ENCODE measurements around the gene GNA12.
"Not testable (repeated sequence)": the region's sequence is repeated elsewhere in the genome, so short reads cannot be mapped to it uniquely, and the experiment has no call there.

Gene GNA12

DNA sequence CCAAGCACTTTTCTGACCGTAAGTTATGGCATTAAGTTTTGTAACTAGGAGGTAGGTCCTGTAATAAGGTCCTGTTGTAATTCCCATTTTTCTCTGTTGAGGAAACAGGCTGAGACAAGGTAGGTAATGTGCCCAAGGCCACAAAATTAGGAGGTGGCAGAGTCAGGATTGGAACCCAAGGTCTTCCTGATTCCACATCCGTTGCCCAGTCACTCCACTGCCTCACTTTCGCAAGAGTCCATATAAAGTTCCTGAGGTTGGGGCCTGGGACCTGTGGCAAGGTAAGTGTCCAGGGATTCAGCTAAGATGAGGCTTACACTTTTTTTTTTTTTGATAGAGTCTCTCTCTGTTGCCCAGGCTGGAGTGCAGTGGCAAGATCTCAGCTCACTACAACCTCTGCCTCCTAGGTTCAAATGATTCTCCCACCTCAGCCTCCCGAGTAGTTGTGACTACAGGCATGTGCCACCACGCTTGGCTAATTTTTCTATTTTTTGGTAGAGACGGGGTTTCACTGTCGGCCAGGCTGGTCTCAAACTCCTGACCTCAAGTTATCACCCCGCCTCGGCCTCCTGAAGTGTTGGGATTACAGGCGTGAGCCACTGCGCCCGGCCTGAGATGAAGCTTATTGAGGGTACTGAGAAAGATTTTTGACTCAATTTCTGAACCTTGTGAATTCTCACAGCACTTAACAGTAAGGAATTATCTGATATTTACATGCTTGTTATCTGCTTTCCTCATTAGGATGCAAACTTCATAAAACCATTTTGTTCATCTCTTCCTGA lies 20.3 kb upstream of the GNA12 start:
- no peak for DNase-seq

DNA sequence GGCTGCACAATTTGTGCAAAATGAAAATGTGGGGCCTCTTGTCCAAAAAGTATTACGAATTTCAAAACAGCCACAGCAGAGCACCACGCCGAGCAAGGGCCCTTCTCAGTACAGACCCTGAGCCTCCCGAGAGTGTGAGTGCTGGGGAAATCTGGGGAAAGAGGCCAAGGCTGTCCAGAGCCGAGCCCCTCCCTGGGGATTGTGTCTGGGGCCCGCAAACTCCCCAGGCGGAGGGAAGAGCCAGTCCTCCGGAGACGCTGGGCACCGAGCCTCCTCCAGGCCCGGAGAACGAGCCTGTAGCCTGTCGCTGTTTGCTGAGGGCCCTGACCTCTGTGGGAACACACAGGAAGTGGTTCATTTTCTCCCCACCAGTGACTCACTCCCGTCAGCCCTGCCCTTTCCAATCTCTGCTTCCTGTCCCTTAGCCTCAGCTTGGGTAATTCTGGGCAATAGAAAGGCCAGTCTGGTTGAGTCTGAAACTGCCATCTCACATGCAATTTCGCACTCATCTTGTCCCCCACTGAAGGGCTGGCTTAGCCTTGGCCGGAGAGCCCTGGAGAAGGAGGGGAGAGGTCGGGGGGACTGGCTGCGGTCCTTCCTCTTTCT lies 19.5 kb upstream of the GNA12 start:
- DNase-seq, result peak; percentile 68

DNA sequence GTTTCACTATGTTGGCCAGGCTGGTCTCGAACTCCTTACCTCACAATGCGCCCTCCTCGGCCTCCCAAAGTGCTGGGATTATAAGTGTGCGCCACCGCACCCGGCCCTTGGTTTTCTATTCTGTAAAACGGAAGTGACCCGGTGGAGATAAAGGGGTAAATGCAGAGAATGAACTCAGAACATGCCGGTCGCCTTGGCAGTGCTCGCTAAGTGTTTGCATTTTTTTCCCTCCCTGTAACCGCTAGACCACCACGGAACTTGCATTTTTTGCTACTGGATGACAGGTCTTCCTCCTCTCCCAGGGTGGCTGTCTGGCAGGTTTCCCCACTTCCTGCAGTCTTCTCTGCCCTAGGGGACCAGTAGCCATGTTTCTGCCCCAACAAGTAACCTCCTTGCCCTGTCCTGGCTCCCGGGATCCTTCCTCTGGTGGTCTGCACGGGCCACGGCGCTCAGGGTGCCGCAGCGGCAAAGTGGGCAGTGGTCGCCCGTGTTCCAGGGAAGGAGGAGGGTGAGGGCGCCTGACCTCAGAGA lies 18.8 kb upstream of the GNA12 start:
- DNase-seq, result peak; percentile 25

DNA sequence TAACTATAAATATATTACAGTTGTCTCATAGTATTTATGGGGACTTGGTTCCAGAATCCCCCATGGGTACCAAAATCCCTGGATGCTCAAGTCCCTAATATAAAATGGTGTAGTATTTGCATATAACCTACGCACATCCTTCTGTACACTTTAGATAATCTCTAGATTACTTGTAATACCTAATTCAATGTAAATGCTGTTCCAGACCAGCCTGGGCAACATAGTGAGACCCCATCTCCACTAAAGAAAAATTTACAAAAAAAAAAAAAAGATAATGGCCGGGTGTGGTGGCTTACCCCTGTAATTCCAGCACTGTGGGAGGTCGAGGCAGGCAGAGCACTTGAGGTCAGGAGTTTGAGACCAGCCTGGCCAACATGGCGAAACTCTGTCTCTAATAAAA lies 17.4 kb upstream of the GNA12 start:
- DNase-seq, result no peak

DNA sequence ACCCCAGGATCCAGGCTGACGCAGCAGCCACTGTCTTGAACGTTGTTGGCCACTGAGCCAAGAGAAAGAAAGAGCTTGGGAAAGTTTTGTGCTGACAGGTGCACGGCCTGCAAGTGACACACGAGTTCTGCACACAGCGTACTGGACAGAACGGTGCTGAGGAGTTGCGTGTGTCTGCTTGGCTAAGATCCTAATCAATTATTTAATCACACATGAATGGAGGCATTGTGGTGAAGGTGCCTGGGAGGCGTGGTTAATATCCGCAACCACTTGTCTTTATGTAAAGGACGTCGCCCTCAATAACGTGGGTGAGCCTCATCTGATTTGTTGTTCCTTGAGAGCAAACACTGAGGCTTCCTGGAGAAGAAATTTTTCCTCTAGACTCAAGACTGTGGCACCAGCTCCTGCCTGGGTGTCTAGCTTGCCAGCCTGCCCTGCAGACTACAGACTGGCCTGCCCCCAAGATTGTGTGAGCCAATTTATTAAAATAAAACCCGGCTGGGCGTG lies 16.6 kb upstream of the GNA12 start:
- DNase-seq, result no peak

DNA sequence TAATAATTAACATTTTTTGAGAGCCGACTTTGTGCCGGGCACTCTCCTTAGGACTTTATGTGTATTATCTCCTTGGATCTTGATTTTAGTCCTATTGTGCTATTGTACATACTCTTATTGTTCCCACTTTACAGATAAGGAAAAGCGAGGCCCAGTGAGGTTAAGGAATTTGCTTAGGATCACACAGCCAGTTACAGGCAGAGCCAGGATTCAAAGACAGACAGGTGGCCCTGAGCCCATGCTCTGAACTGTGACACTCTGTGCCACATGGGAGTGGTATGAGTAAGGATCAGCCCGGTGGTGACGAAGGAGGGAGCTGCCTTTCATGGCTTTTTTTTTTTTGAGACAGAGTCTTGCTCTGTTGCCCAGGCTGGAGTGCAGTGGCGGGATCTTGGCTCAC lies 15.8 kb upstream of the GNA12 start:
- no peak for DNase-seq

DNA sequence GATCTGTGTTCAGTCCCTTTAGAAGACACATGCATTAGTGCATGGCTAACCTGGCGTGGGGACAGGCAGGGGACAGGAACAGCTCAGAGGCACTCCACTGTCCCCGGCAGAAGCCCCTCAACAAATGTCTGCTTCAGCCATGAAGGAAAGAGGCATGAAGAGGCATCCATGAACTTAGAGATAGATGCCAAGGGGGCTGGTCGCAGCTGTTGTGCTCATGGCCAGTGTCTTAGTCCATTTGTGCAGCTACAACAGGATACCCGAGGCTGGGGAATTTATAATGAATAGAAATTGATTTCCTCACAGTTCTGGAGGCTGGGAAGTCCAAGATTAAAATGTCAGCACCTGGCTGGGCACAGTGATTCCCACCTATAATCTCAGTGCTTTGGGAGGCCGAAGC lies 14.5 kb upstream of the GNA12 start:
- no peak for DNase-seq

DNA sequence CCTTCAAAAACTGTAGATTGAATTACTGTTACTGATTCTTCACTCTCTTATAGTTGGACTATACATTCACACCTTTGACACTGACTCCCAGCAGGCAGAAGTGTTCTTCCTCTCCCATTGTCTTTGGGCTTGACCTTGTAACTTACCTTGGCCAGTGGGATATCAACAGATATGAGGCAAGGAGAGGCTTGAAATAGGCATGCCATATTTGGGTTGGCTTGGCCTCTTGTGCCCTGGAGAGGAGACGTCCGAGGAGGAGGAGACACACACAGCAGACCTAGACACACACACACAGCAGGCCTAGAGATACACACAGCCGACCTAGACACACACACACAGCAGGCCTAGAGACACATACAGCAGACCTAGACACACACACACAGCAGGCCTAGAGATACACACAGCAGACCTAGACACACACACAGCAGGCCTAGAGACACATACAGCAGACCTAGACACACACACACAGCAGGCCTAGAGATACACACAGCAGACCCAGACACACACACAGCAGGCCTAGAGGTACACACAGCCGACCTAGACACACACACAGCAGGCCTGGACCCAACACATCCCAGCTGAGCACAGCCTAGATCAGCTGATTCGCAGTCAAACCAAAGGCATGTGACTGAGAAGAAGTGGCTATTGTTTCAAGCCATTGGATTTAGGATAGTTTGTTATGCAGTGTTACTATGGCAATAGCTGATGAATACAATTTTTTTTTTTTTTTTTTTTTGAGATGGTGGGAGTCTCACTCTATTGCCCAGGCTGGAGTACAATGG lies 12.5 kb upstream of the GNA12 start:
- DNase-seq, result no peak

DNA sequence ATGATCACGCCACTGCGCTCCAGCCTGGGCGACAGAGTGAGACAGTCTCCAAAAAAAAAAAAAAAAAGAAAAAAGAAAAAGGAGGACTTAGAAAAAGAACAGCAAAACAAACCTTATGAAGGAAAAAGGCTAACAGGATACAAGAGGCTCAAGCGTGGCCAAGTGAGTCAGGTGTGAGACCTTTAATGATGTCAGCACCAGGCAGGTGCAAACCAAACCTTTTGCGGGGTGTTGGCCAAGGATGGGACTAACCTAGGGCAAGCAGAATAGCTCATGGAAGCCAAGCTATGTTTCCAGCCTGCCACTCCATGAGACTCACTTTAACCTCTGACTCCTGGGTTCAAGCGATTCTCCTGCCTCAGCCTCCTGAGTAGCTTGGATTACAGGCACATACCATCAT lies 11.3 kb upstream of the GNA12 start:
- no peak for DNase-seq

DNA sequence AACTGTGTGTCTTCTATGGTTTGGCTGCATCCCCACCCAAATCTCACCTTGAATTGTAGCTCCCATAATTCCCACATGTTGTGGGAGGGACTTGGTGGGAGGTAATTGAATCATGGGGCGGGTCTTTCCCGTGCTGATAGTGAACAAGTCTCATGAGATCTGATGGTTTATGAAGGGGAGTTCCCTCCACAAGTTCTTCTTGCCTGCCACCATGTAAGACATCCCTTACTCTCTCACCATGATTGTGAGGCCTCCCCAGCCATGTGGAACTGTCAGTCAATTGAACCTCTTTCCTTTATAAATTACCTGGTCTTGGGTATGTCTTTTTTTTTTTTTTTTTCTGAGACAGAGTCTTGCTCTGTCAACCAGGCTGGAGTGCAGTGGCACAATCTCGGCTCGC lies 9.4 kb upstream of the GNA12 start:
- DNase-seq, result not testable (repeated sequence)

DNA sequence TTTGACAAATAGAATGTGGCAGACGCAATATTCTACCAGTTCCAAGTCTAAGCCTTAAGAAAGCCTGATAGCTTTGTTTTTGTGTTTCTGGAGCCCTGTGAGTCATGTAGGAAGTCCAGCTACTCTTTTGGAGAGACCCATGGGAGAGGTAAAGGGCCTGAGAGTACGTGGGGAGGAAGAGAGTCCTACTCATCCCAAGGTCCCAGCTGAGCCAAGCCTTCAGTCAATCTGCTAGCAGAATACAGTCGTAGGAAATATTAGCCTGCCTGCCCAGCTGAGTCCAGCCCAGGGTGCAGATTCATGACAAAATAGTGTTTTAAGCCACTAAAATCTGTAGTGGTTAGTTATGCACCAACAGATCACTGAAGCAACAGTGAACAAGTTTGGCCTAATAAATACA lies 9.0 kb upstream of the GNA12 start:
- no peak for DNase-seq

DNA sequence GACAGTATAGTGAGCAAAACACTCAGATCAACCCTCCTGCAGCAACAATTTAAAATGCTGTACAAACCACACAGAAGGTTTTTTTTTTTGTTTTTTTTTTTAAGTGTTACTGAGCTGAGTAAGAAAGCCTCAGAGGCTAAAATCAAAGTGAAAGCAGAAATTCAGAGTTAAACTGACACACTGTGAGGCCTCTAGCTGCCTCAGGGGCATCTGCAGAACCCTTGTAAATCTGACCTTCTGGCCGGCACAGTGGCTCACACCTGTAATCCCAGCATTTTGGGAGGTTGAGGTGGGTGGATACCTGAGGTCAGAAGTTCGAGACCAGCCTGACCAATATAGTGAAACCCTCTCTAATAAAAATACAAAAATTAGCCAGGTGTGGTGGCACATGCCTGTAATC lies 7.4 kb upstream of the GNA12 start:
- DNase-seq, result no peak

DNA sequence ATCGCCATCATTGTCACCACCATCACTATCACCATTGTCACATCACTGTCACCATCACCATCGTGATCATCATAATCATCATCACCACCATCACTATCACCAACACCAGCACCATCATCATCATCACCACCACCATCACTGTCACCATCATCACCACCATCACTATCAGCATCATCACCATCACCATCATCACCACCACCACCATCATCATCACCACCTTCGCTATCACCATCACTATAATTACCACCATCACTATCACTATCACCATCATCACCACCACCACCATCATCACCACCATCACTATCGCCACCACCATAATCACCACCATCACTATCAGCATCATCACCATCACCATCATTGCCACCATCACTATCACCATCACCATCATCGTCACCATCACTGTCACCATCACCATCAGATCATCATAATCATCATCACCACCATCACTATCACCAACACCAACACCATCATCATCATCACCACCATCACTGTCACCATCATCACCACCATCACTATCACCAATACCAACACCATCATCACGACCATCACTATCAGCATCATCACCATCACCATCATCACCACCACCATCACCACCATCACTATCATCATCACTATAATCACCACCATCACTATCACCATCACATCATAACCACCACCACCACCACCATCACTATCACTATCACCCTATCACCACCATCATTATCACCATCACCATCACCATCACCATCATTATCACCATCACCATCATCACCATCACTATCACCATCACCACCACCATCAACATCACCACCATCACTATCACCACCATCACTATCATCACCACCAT lies 6.0 kb upstream of the GNA12 start:
- no peak for DNase-seq

DNA sequence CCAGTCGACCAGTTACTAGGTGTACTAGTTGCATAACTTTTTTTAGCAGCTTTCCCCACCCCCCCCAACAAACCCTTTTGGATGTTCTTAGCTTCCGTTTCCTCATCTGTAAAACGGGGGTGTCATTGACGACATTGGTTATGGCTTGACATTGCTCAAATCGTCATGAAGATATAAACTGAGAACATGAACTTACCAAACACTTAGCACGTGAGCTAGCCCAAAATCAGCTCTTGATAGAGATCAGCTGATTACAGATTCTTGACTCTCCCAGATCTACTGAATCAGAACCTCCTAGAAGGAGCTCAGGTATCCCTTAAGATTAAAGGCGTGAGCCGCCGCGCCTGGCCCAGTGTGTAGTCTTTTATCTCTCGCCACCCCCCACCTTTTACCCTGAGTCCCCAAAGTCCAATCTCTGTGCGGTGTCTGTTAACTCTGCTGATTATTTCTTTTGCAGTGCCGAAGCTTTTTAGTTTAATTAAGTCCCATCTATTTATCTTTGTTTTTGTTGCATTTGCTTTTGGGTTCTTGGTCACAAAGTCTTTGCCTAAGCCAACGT lies 1.0 kb upstream of the GNA12 start:
- DNase-seq, result no peak

DNA sequence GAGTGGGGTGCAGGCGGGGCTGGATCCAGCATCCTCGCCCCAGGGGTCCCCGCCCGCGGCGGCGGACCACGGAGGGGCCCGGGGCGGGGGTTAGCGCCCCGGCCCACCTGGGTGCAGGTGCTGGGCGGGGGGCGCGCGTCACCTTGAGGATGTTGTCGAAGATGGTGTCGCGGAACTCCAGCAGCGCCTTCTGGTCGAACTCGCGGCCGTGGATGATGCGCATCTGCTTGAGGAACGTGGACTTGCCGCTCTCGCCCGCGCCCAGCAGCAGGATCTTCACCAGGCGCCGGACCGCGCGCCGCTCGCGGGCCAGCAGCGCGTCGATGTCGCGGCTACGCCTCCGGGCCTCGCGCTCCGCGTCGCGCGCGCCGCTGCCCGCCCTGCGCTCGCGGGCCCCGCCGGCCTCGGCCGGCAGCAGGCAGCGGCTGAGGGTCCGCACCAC lies 376 bp downstream of the GNA12 start:
- DNase-seq, result peak; percentile 28

DNA sequence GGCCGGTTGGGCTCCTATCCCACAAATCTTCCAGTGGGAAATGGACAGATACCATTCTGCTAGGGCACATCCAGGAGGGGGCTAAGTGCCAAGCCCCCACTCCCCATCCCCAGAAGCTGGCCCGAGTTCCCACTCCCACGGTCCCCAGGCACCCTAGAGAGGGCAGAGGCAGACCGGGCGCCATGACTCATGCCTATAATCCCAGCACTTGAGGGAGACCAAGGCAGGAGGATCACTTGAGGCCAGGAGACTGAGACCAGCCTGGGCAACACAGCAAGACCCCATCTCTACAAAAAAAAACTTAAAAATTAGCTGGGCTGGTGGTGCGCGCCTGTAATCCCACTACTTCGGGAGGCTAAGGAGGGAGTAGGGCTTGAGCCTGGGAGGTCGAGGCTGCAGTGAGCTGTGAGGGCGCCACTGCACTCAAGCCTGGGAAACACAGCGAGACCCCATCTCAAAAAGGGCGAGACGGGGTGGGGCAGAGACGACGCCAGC lies 870 bp downstream of the GNA12 start:
- DNase-seq, result no peak

DNA sequence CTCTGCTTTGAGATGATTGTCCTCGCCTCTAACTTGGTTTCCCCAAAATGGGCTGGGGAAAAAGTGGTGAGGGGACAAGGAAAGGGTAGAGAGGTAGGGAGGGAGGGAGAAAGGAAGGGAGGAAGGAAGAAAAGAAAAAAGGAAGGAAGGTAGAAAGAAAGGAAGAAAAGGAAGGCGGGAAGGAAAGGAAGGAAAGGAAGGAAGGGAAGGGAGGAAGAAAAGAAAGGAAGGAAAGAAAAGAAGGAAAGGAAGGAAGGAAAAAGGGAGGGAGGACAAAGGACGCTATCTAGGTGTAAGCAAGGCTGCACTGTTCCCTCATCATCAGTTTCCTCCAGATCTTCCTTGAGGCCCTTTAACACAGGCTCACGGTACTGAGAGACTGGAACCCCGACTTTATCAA lies 2.2 kb downstream of the GNA12 start:
- DNase-seq, result no peak

DNA sequence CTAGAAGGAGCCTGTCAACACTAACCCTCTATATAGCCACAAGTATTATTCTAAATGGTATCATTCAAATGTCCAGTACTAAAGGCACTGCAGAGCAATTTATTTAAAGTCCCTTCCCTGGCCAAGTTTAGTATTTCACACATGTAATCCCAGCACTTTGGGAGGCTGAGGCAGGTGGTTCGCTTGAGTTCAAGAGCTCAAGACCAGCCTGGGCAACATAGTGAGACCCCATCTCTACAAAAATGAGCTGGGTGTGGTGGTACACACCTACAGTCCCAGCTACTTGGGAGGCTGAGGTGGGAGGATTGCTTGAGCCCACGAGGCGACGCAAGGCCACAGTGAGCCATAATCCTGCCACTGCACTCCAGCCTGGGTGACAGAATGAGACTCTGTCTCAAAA lies 3.6 kb downstream of the GNA12 start:
- DNase-seq, result no peak

DNA sequence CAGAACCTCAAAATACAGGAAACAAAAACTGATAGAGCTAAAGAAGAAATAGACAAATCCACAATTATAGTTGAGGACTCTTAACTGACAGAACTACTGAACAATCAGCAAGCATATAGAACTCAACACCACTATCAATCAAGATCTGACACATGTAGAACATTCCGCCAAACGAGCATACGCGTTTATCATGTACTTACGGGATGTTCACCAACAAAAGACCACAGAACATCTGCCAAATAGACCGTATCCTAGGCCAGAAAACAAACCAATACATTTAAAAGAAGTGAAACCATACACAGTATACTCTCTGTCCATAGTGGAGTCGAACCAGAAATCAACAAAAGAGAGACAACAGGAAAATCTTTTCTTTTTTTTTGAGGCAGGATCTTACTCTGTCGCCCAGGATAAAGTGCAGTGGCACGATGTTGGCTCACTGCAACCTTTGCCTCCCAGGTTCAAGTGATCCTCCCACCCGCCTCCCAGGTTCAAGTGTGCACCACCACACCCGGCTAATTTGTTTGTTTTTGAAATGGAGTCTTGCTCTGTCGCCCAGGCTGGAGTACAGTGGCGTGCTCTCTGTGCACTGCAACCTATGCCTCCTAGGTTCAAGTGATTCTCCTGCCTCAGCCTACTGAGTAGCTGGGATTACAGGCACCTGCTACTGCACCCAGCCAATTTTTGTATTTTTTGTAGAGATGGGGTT lies 5.1 kb downstream of the GNA12 start:
- no peak for DNase-seq

DNA sequence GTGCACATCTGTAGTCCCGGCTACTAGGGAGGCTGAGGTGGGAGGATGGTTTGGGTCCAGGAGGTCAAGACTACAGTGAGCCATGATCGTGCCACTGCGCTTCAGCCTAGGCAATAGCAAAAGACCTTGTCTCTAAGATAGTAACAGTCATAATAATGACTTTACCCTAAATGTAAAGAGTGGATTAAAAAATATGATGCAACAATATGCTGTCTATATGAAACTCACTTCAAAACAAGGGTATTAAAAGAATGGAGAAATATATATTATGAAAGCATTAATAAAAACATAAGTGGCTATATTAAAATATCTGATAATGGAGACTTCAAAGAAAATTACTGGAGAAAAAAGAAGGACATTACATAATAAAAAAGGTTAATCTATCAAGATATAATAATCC lies 5.7 kb downstream of the GNA12 start:
- DNase-seq, result no peak

DNA sequence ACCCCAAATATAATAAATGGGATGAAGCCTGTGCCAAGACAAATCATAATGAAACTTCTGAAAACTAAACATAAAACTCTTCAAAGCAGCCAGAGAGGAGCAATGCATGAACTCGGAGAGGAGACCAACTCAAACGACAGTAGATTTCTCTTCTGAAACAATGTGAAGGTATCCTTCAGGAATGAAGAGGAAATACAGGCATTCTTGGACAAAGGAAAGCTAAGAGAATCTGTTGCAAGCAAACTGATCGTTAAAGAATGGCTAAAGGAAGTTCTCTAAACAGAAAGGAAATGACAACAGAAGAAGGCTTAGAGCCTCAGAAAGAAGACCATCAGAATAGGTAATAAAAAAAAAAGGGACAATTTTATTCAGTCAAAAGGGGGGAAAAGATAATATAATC lies 6.6 kb downstream of the GNA12 start:
- DNase-seq, result no peak

All from activated CD8-positive, alpha-beta memory T cell treated with anti-CD3 and anti-CD28 coated beads, Interleukin-2, amount 50 U/mL, for 4 hours (primary cell).